ENCODE data around the gene IFNK.

- TF ChIP-seq POLR2A (IDR thresholded peaks at IDR 0.05; ENCODE audit: low read depth, low read length) (no peak), FOS (IDR thresholded peaks at IDR 0.05; ENCODE audit: borderline replicate concordance, insufficient read depth, low read length) (no peak), CTCF (IDR thresholded peaks at IDR 0.05; ENCODE audit: extremely low read depth in 1 of 2, insufficient read depth in 1 of 2, low read depth in 1 of 2, low read length in 2 of 2) (no peak), EZH2 (IDR thresholded peaks at IDR 0.05; ENCODE audit: borderline replicate concordance, low read depth, low read length, severe bottlenecking) (no peak), GATA2 (IDR thresholded peaks at IDR 0.05; ENCODE audit: insufficient read depth, insufficient read length, low read depth, low read length) (no peak), POLR2AphosphoS5 (IDR thresholded peaks at IDR 0.05; ENCODE audit: insufficient read depth, low read depth, low read length) (no peak), MAX (IDR thresholded peaks at IDR 0.05; ENCODE audit: insufficient read depth, insufficient read length) (no peak)
These were observed 4.2 kb downstream of the IFNK start for GRCh38 chr9:27528076-27528885.
